NCI-H774 (cell line): ENCODE data around the gene GP1BB.
"Not testable (repeated sequence)": the region's sequence is repeated elsewhere in the genome, so short reads cannot be mapped to it uniquely, and the experiment has no call there.

Experiments used
- DNase-seq: peaks from one replicate; lab custom pipeline; 2025; lab: John Stamatoyannopoulos, UW

Gene GP1BB

DNA sequence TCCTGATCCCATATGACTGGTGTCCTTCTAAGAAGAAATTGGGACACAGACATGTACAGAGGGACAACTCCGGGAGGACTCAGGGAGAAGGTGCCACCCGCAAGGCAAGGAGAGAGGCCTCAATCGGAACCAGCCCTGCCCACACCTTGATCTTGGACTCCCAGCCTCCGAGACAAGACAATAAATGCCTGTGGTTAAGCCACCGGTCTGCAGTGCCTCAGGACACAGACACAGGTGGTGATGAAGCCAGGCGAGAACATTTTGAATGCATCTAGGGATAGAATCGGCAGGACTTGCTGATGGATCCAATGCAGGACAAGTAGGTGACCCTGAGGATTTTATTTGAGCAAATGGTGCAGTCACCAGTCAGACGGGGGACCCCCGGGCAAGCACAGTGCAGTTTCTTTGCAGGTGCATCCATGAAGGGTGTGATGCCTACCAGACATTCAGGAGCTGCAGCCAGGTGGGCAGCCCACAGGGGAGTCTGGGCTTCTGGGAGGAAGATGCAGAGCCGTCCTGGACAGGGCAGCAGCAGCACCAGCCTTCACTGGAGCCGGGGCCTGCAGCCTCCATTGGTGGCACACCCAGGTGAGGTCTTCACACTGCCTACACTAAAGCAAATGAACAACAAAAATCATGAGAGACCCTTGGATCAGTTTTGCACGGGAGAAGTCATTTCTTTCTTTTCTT, 29.2 kb upstream of the GP1BB start:
- DNase-seq, result no peak

DNA sequence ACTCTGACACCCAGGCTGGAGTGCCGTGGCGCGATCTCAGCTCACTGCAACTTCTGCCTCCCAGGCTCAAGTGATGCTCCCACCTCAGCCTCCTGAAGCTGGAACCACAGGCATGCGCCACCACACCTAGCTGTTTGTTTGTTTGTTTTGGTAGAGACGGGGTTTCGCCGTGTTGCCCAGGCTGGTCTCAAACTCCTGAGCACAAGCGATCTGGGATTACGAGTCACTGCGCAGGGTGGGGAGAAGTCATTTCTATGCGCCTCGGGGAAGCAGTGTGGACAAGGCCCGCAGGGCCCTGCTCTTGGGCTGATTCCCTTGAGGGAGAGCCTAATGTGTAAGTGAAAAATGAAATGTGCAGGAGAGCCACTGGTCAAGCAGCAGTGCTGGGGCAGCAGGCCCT, 28.6 kb upstream of the GP1BB start:
- no peak for DNase-seq

DNA sequence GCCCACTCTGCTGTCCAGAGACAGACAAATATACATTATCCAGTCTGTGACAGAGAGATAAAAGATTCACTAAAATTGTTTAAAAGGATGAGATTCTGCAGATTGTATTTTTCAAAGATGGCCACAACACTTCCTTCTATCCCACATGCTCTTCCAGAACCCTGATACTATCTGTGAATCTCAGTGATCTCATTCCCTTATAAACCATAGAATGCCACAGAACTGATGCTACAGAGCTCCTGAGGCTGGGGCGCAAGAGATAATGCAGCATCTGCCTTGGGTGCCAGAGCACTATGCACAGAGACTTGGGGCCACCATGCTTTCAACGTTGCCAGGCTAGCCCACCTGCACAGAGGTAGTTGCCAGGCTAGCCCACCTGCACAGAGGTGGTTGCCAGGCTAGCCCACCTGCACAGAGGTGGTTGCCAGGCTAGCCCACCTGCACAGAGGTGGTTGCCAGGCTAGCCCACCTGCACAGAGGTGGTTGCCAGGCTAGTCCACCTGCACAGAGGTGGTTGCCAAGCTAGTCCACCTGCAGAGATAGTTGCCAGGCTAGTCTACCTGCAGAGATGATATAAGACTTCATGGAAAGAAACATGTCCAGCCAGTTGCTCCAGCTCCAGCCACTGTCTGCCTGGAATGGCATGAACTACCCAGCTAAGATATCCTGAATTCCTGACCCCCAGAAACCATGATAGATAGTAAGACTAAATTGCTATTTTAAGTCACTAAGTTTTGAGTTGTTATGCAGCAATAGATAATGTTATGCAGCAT, 26.6 kb upstream of the GP1BB start:
- DNase-seq, result no peak

DNA sequence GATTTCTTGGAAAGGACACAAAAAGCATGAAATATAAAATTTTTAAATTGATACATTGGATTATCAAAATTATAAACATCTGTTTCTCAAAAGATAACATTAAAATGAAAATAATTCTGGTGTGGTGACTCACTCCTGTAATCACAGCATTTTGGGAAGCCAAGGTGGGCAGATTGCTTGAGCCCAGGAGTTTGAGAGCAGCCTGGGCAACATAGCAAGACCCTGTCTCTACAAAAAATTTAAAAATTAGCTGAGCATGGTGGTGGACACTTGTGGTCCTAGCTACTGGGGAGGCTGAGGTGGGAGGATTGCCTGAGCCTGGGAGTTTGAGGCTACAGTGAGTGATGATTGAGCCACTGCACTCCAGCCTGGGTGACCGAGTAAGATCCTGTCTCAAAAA, 25.5 kb upstream of the GP1BB start:
- DNase-seq, result not testable (repeated sequence)

DNA sequence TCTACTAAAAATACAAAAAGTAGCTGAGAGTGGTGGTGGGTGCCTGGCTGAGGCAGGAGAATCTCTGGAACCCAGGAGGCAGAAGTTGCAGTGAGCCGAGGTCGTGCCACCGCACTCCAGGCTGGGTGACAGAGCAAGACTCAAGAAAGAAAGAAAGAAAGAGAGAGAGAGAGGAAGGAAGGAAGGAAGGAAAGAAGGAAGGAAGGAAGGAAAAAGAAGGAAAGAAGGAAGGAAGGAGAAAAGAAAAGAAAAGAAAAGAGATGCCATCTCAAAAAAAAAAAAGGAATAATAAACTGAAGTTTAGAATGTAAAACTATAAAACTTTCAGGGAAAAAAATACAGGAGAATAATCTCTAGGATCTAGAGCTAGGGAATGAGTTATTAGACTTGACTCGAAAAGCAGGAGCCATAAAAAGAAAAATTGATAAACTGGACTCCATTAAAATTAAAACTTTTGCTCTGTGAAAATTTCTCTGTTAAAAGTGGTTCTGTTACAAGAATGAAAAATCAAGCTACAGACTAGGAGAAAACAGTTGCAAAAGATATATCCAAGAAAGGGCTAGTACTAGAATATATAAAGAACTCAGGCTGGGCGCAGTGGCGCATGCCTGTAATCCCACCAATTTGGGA, 22.4 kb upstream of the GP1BB start:
- no peak for DNase-seq

DNA sequence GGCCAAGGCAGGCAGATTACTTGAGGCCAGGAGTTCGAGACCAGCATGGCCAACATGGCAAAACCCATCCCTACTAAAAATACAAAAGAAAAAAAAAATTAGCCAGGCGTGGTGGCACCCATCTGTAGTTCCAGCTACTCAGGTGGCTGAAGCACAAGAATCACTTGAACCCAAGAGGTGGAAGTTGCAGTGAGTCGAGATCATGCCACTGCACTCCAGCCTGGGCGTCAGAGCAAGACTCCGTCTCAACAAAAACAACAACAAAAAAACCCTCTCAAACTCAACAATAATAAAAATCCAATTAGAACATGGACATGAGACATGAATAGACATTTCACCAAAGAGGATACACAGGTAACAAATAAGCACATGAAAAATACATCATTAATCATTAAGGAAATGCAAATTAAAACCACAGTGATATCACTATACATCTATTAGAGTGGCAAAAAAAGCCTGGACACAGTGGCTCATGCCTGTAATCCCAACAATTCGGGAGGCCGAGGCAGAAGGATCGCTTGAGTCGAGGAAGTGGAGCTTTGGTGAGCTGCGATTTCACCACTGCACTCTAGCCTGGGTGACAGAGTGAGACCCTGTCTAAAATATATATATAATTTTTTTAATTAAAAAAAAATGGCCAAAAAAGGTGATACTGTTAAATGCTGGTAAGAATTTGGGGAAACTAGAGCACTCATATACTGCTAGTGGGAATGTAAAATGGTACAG, 21.8 kb upstream of the GP1BB start:
- no peak for DNase-seq

DNA sequence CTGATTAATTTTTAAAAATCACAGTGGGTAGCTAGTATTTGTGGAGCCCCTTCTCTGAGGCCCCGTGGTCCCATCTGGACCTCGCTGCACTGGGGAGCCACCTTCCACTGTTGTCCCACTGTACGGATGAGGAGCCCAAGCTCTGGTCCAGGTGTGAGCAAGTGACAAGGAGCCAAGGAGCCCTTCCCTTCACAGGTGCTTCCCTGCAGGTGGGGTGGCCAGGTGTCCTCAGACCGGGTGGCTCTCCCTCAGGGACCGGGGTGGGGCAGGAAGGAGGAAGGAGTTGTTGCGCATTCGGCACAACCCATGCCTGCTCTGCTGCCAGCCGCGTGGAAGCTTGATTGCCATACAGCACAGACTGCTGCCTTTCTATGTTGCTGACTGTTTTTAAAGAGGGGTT, 19.5 kb upstream of the GP1BB start:
- no peak for DNase-seq

DNA sequence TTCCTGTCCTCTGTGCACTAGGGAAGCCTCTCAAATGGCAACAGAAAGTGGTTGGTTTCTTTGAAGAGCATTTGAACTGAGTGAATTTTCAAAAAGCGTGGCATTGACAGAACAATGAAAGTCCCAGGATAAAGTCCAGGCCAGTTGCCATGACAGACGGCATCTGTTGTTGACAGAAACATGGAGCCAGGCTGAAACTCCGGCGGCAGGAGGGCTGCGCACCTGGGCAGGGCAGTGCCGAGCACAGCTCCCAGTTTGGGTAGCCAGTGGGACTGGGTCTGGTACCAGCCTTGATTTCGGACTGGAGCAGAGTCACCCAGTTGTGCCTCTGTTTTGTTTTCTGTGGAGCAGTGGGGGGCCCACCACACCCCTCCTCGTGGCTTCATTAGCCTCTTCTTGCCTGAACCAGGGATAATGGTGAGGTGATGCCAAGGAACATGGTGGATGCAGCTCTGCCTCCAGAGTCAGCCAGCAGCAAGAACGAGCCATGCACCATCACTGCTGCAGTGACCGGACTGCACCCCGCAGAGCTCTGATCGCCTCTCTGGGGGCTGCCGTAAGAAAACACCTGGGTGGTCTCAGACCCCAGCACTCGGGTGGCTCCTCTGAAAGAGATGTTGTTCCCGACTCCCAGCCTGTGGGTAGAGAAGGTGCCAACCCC, 18.9 kb upstream of the GP1BB start:
- DNase-seq, result no peak

DNA sequence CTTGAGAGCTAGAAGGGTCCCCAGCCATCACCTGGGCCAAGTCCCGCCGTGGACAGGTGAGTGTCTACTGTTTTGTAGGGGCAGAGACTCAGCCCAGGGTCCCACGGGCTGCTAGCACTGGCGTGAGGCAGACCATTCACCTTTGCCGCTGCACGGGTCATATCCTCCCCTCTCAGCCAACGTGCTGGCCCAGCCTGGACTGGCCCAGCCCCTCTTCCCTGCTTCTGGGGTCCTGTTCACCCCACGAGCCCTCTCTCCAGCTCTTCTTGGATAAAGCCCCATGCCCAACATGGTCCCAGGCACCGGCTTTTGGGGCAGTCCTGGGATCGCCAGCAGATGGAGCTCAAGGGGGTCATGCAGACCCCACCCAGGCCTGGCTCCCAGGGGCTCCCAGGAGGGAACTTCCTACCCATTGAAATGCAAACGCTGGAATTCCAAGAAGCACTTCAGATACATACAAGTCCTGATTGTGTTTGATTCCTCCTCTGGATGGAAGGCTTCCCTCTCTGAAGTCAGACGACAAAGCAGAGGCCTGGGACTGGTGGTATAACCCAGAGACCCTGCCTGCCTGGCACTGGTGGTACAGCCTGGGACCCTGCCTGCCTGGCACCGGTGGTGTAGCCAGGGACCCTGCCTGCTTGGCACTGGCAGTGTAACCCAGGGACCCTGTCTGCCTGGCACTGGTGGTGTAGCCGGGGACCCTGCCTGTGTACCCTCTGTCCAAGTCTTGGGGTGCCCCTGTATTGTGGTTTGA, 18.0 kb upstream of the GP1BB start:
- no peak for DNase-seq

DNA sequence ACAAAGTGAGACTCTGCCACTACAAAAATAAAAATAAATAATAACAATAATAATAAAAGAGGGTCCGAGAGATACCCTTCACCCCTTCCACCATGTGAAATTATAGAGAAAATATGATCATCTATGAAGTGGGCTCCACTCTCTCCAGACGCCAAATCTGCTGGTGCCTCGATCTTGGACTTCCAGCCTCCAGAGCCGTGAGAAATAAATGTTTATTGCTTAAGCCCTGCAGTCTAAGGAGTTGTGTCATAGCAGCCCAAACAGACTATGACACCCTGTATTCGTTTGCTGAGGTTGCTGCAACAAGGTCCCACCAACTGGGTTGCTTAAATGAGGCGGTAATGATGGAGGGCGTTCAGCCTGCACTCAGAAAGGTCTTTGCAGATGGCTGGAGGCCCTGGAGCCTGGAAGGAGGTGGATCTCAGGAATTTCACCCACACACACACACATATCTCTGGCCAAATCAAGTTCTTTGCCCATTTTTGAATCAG, 16.6 kb upstream of the GP1BB start:
- DNase-seq, result no peak

DNA sequence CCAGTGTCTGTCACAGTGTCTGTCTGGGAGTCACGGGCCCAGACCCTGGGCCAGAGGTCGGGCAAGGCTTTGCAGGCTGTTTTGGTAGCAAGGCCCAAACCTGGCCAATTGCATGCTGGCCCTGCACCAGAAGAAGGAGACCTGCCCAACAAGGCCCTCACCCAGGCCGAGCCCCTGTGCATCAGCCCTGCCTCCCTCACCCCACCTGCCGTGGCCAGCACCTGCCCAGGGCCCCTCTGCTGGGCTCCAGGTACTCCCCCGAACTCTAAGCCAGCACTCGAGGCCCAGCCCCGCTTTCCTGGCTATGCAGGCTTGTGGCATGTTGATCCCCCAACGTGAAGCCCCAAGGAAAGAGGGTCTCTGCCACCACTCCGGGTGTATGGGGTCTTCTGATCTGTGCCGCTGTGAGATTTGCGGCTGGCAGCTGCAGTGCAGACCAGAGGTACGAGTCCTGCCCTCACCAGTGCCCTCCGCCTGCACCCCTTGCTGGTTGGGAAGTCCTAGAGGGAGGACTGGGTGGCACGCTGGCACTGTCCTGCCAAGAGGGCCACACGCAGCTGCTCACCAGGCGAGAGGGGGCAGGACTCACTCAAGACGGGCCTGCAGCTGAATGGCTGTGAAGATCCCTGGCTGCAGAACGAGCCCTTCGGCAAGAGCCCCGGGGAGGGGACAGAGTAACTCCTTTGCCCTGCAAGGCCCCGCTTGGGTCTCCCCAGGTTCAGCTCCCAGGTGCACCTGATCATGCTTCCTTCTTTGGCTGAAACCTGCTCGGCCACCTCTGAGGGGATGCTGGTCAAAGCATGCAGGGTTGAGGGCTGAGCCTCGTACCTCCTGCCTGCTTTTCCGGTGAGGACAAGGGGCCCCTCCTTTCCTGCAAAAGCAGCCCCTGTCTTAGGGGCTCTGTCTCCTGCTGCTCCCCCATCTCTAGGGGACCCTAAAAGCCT, 15.7 kb upstream of the GP1BB start:
- DNase-seq, result no peak

DNA sequence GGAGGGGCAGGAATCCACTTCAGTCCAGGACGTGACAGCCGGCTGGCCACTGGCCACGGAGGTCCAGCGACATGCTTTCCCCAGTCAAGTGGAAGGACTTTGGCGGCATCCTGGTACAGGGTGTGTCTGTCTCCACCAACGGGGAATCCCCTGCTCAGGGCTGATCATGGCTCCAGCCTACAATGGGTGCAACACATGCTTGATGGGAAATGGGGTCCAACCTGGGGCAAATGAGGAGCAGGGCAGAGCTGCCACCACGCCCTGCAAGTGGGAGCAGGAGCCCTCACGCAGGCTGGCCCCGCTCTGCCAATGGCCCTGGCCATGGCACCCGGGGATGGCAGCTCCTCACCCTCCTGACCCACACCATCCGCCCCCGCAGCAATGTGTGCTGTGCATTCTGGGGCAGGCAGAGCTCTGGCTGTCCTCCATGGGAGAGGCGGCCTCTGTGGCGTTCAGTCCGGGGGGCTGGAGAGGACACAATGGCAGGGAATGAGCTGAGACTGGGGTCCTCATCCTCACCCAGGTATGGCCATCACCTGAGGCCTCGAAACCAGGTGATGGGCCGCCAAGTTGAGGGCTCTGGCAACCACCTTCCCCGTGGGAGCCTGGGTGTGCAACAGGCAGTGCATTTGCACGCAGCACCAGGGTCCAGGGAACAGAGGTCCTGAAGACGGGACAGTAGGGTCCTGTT, 14.9 kb upstream of the GP1BB start:
- DNase-seq, result no peak

DNA sequence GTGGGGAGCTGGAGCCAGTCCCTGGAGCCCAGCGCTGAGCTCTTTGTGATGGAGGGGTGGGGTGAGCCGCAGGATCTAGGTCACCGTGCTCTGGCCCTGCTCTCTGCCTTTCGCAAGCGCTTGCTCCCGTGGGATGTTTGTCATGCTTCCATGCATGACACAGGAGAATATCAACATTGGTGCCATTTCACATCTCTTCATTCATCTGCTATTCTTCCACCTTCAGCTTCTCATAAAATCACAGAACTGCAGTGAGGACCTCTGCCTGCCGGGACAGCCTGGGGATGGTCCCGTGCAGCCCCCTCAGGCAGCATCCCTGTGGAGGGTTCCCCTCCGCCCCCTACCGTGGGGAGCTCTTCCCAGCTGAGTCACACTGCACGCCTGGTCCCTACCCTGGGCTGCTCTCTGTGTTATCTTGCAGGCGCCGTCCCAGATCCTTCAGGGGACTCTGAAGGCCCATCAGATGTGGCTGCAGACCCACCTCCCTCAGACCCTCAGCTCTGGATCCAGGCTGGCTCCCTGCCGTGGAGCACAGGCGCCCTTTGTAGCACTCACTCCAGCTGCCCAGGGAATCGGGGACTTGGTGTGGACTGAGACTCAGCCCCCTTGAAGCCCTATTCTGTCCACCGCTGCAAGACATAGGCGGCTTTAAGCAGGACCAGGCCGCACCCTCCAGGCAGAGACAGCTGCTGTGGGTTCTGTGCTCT, 14.1 kb upstream of the GP1BB start:
- no peak for DNase-seq

DNA sequence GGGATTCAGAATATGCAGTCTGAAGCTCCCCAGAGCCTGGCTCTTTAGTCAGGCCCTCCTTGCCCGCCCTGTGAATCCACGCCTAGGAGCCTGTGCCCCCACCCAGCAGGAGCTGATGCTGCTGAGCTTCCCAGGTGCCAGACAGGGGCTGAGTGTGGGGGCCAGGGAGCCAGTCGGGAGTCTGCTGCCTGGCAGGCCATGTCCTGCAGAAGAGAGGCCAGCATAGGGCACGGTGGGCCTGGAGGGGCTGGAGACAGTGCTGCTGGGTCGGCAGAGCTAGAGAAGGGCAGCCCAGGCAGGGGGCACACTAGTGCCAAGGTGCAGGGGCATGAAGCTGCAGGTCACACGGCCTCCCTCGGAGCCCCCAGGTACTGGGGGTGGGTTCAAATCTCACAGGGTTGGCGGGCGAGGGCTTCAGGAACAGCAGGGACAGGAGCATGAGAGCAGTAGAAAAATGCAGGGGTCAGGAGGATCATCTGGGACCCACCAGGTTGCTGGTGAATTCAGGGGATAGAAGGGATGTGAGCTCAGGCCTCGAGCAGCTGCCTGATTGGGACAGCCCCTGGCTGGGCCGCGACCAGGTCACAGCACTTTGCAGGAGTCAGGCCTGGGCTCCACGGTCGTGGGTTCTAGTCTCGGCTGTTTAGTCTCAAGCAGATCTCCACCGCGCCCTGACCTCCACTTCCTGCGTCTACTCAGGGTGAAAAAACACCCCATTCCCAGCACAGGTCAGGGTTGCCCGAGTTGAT, 13.1 kb upstream of the GP1BB start:
- DNase-seq, result no peak

DNA sequence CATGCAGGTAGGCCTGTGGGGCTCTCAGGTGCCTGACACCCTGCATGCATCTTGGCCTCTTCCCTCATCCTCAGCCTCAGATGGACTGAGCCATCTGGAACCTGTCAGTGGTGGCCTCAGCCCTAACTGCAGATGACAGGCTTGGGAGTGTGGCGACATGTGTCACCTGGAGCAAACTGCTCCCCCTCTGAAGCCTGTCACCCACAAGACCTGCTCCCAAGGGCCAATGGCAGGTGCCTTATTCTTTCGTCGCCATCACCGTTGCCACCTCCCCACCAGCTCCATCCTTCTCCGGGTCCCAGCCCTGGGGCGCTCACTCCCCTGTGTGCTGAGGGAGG, 12.6 kb upstream of the GP1BB start:
- no peak for DNase-seq

DNA sequence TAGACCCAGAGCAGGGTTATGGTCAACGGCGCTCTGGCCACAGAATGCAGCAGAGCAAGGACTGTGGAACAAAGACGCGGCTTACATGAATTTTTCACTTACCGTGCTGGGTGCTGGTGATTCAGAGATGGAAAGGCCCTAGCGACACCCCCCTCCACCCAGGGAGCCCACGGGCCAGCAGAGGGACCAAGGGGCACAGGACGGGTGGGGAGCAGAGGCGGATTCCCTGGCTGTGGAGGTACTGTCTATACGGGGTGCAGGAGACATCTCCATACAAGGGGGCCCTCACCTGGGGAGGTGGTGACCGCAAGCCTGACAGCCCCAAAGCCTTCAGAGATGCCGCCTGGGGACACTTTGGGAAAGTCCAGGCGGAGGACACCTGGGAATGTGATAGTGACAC, 10.1 kb upstream of the GP1BB start:
- DNase-seq, result no peak

DNA sequence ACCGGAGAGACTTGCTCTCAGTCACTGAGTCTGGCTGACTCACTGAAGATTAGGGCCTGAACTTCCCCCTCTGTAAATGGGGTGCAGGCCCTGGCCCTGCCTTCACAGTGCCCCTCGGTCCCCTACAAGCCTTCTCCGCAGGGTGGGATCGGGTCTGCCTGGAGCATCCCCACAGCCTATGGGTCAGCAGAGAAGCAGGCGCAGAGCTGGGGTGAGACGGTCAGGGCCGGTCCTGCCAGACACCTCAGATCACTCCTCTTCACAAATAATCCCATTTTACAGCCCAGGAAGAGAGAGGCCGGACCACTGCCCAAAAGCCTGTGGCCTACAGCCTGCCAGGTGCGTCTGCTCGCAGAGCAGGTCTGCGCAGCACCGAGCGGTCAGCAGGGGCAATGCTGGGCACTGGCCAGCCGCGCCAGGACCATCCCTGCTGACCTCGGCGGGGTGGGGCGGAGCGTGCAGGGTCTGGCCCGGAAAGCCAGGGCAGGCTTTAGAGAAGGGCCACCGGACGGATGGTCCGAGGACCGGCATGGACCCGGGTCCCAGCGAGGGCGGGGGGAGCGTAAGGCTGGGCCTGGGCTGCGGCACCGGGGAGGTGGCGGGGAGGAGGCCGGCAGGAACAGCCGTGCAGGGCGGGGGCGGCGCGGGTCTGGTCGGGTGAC, 9.6 kb upstream of the GP1BB start:
- DNase-seq, result no peak
